GM19328 (cell line): ENCODE data around the gene NDRG3.
A peak's percentile ranks its signal among the peaks of the same experiment; 100 is the strongest.
"Not testable (repeated sequence)": the region's sequence is repeated elsewhere in the genome, so short reads cannot be mapped to it uniquely, and the experiment has no call there.

ENCODE experiments used
- ATAC-seq: cut with Tn5 transposase; IDR thresholded peaks from one replicate; pipeline ENCODE4 v1.9.1; 2021; ENCODE audit warnings: mild to moderate bottlenecking, moderate library complexity; ENCODE audit not compliant: unreplicated experiment

NDRG3 gene

GRCh38 chr20:36614781-36615557 is 130.9 kb downstream of the NDRG3 start:
- ATAC-seq, result no peak

GRCh38 chr20:36613974-36614373 is 131.9 kb downstream of the NDRG3 start:
- ATAC-seq, result no peak

- no peak for ATAC-seq
Observed at GRCh38 chr20:36611625-36612024, 134.3 kb downstream of the NDRG3 start.

DNA sequence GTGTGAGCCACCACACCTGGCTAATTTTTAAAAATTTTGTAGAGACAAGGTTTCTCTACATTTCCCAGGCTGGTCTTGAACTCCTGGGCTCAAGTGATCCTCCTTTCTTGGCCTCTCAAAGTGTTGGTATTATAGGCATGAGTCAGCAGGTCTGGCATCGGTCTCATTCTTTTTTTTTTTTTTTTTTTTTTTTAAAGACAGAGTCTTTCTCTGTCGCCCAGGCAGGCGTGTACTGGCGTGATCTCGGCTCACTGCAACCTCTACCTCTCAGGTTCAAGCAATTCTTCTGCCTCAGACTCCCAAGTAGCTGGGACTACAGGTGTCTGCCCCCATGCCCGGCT is 137.5 kb downstream of the NDRG3 start:
- ATAC-seq, result not testable (repeated sequence)

DNA sequence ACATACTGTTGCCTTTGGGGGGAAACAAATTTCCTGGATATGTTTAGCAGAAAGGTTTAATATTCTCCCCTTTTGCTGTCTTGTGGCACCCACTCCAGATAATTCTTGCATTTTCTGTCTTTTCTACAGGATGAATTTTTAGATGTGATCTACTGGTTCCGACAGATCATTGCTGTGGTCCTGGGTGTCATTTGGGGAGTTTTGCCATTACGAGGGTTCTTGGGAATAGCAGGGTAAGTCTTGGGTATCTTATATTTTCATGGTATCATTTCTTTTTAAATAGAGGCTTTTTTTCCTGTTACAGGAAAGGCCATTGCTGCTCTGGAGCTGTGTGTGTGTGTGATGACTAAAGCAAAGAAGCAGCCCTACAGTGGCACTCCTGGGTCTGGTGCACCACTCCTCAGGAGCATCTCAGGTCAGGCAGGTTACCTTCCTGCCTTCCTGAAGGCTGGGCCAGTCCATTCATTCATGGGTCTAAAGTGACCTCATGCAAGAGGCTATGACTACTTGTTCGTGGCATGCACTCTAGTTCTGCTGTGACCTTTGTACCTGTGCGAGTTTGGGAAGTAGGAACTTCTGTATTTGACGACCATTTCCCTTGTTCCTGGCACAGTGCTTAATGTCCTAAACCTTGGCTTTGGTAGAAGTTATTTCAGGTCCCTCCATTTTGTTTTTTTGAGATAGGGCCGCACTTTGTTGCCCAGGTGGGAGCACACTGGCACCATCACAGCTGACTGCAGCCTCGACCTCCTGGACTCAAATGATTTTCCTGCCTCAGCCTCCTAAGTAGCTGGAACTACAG is 138.1 kb downstream of the NDRG3 start:
- no peak for ATAC-seq

DNA sequence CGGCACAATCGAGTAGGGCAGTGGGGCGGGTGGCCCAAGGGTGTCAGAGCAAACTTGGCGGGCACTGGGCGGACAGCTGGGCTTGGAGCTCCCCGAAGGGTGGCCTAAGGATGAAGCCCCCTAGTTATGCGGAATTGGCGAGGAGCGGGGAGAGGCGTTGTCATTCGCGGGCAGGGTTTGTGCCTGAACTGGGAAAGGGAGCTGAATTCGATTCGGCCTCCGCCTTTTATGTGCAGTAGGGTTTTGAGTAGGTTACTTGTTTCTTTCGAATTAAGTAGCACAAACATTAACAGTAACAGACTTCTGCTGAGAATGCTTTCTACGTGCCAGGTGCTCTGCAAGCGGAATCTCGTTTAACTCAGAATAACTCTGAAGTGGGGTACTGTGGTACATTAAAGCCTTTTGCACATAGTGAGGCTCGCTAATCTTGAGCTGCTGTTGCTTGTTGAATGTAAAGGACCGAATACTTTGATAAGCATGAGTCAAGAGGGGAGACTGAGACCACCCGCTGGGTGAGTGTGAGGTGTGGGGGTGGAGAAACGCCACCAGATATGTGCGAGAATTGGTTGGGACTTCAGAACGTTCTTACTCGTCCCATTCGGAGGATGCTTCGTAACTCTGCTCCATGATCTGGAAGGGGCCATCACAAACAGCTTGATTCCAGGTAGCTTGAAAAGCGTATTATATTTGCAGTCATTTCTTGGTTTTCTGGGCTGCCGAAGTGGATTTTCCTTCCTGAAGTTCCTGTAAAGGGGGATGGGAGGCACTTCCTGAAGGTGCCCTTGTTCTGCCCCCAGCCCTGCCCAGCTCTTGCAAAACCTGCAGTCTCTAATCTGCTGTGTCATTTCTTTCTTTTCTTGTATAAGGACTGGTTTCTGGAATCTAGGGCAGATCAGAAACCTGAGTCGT is 139.5 kb downstream of the NDRG3 start:
- ATAC-seq, result no peak

- ATAC-seq, result peak; percentile 80
Observed at GRCh38 chr20:36605399-36606157, 140.3 kb downstream of the NDRG3 start, which contains the start of gene RAB5IF. Gene RAB5IF (plus strand): TSS chr20:36605779. CDS start chr20:36605952, 173 bp downstream.

GRCh38 chr20:36604952-36605398 is 140.9 kb downstream of the NDRG3 start:
- peak; percentile 29 for ATAC-seq
